A549 (cell line): ENCODE results near the gene PLCXD3.

Experiments used
- CEBPB ChIP-seq, 2 experiments: fragments of >200 bp in 1 of 2; sonication (Bioruptor Twin) in 1 of 2; formaldehyde crosslinking in 1 of 2; IDR thresholded peaks; 2 replicates each; pipeline ENCODE4 v1.6.1; 2012 to 2016
- CTCF ChIP-seq: fragments of >200 bp; sonication (Bioruptor Twin); formaldehyde crosslinking; IDR thresholded peaks from 3 replicates; pipeline ENCODE4 v1.5.1; 2016
- EP300 ChIP-seq, 2 experiments: fragments of >200 bp; sonication (Bioruptor Twin); formaldehyde crosslinking; IDR thresholded peaks; 2 replicates in 1 of 2; 3 replicates in 1 of 2; pipeline ENCODE4 v1.6.1; 2016 to 2017
- POLR2A ChIP-seq: IDR thresholded peaks from 2 replicates; pipeline ENCODE4 v1.6.1; 2012; ENCODE audit warnings: mild to moderate bottlenecking, low read length
- RAD21 ChIP-seq, 2 experiments: fragments of >200 bp in 1 of 2; sonication (Bioruptor Twin) in 1 of 2; formaldehyde crosslinking in 1 of 2; IDR thresholded peaks in 1 of 2; conservative IDR thresholded peaks in 1 of 2; 2 replicates in 1 of 2; 3 replicates in 1 of 2; pipeline ENCODE4 v1.6.1; 2012 to 2018; ENCODE audit warnings: inconsistent platforms in 1 of 2

DNA sequence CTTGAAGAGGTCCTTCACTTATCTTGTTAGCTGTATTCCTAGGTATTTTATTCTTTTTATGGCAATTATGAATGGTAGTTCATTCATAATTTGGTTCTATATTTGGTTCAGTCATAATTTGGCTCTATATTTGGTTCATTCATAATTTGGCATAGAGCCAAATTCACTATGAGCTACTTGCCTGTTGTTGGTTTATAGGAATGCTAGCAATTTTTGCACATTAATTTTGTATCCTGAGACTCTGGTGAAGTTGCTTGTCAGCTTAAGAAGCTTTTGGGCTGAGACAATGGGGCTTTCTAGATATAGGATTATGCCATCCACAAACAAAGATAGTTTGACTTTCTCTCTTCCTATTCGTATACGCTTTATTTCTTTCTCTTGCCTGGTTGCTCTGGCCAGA, 142.2 kb downstream of the PLCXD3 start:
- TF ChIP-seq CTCF = no peak
- no peak for TF ChIP-seq CEBPB (IDR thresholded peaks at IDR 0.05)
- no peak for TF ChIP-seq EP300 (IDR thresholded peaks at IDR 0.05)
- no peak for TF ChIP-seq RAD21 (conservative IDR thresholded peaks at IDR 0.05 in 1 of 2, IDR thresholded peaks at IDR 0.05 in 1 of 2)
- no peak for TF ChIP-seq POLR2A
